GM20431 (cell line): Measurements from ENCODE around the gene RAP2B.
"Not testable (repeated sequence)": the region's sequence is repeated elsewhere in the genome, so short reads cannot be mapped to it uniquely, and the experiment has no call there.

ENCODE experiments used
- in situ Hi-C: fragments of 300-500 bp; cut with MseI, MboI; formaldehyde crosslinking; loops from one replicate; pipeline ENCODE4 v1.15.0; 2020; ENCODE audit warnings: low sequenced_read_pairs; ENCODE audit not compliant: unreplicated experiment

Gene RAP2B

GRCh38 chr3:153161714-153162512 lies at the start of gene RAP2B:
Gene RAP2B, plus strand, starts transcription at chr3:153162226. Its CDS starts 468 bp downstream, at chr3:153162694.
- in situ Hi-C loops, result no loop called here

- in situ Hi-C loops, result no loop called here
Observed at GRCh38 chr3:153113541-153113940, 48.5 kb upstream of the RAP2B start.

GRCh38 chr3:153114270-153114669 lies 47.8 kb upstream of the RAP2B start:
- in situ Hi-C loops, result not testable (repeated sequence)

GRCh38 chr3:153115326-153115725 lies 46.7 kb upstream of the RAP2B start:
- in situ Hi-C loops, result no loop called here

- in situ Hi-C loops, result no loop called here
Observed at GRCh38 chr3:153127788-153128187, 34.2 kb upstream of the RAP2B start.

- in situ Hi-C loops, result no loop called here
Observed at GRCh38 chr3:153129426-153129825, 32.6 kb upstream of the RAP2B start.

- in situ Hi-C loops, result no loop called here
Observed at GRCh38 chr3:153129866-153130265, 32.2 kb upstream of the RAP2B start.

- in situ Hi-C loops, result no loop called here
Observed at GRCh38 chr3:153130312-153130977, 31.6 kb upstream of the RAP2B start.

GRCh38 chr3:153137626-153138025 lies 24.4 kb upstream of the RAP2B start:
- in situ Hi-C loops, result no loop called here

- in situ Hi-C loops, result no loop called here
Observed at GRCh38 chr3:153138276-153139210, 23.5 kb upstream of the RAP2B start.

GRCh38 chr3:153142961-153143360 lies 19.1 kb upstream of the RAP2B start:
- in situ Hi-C loops, result no loop called here

- in situ Hi-C loops, result no loop called here
Observed at GRCh38 chr3:153144071-153144470, 18.0 kb upstream of the RAP2B start.

GRCh38 chr3:153144779-153145178 lies 17.2 kb upstream of the RAP2B start:
- in situ Hi-C loops, result no loop called here

GRCh38 chr3:153145454-153145853 lies 16.6 kb upstream of the RAP2B start:
- in situ Hi-C loops, result no loop called here

- in situ Hi-C loops, result no loop called here
Observed at GRCh38 chr3:153146191-153147053, 15.6 kb upstream of the RAP2B start.

GRCh38 chr3:153150991-153151390 lies 11.0 kb upstream of the RAP2B start:
- in situ Hi-C loops, result no loop called here

- in situ Hi-C loops, result not testable (repeated sequence)
Observed at GRCh38 chr3:153155786-153156185, 6.2 kb upstream of the RAP2B start.

- in situ Hi-C loops, result no loop called here
Observed at GRCh38 chr3:153158189-153158588, 3.8 kb upstream of the RAP2B start.

GRCh38 chr3:153158961-153159735 lies 2.9 kb upstream of the RAP2B start:
- in situ Hi-C loops, result no loop called here
